Activated CD4-positive, alpha-beta T cell treated with anti-CD3 and anti-CD28 coated beads for 4 hours (primary cell): ENCODE measurements around the gene BCL2.

Experiments used
- DNase-seq, 2 donors: peaks; one replicate each; pipeline ENCODE4 v3.0.0-alpha.2; 2020

BCL2 gene

DNA sequence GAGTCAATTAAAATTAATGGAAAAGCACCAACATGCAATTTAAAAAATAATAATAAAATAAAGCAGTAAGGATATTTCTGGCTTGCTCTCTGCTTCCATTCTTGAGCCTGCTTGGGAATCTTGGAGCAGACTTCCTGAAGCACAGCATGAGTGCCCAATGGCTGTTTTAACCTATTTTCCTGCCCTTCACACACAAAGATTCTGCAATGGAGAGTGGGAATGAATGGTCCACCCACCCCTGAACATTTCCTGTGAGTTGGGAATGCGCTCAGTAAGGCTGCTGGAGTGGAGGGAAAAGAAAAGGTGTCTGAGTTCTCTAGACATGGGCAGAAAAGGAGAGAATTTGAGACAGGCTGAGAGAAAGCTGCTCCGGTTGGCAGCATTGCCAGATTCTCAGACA lies 140.6 kb downstream of the BCL2 start:
- DNase-seq: no peak

DNA sequence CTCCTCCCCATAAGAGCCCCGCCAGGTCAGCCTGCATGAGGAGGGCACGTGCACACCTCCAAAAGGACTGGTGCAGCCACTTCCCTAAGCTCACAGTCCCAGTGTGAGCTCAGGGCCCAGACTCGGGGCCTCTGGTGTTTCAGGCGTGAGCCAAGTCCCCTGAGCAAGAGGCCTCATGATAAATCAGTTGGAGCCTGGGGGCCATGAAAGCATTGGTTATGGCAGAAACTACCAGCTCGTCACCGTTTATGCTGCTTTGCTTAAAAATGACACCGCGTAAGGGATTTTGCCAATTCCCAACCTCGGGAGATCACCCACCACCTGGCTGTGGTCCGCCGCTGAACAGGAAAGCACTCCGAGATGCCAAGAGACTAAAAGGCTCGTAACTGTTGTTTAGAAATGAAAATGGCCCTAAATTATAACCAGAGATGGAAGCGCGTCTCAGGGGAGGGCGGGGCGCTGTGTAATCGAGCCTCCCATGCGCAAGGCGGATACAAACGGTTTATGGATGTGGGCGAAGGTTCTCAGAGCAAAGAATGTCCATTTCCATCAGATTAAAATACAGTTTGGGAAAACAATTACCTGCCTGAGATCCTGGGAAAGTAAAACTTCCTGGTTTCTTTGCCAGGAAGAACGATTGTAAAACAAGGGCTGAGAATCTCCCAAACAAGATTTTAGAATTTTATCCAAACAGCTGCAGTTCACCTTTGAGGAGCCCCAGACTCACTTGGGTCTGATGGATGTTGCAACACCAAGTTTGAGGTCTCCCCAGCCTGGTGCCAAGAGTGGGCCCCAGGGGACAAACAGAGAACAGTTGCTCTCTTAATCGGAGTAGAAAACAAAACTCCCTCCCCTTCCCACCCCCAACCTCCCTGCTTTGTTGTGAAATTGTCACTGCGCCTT lies 141.4 kb downstream of the BCL2 start:
- DNase-seq: no peak

DNA sequence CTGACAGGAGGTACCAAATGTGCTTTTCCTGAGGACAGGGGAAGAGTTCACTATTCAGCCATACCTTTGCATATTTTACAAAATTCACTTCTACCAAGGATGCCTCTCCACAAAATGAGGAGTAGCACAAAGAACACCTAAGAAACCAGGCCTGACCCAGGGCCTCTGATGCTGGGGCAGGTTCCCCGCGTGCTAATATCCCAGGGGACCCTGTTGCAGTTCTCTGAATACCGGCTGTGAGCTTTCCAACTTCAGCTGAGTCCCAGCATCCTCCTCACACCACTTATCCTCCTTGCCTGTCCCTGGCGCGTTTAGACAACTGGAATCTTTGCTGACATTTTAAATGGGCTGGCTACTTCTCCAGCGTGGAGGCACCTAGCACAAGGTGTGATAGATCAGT lies 142.3 kb downstream of the BCL2 start:
- no peak for DNase-seq

DNA sequence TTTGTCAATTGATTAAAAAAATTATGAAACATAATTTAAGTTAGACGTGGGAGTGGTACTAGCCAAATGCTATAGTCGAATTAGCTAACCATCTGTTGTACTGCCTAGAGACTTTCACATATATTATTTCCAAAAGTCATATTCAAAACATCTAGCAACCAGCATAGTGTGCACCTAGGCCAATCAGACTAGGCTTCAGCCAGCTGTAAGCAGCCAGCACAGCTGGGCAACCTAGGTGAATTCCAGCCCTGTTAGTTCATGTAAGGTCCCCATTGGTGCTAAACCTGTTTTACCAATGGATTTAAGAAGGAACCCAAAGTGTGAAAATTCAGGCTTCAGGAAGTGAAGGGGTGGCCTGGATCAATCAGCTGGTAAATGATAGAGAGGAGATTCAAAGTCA lies 144.3 kb downstream of the BCL2 start:
- no peak for DNase-seq

DNA sequence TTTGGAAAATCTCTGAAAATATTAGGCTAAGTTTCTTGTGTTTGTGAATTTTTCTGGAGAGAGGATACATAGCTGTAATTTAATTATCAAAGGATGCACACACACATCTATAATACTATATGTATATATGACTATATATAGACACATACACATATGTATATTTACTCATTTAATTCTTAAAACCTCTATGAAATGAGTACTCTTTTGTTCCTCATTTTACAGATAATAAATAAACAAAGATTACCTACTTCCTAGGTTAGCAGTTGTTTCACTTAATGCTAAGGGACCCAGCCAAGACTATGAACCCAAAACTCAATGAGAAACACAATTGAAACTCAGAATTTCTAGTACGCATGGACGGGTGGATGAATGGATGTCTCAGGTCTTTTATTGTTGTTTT lies 145.6 kb downstream of the BCL2 start:
- no peak for DNase-seq

DNA sequence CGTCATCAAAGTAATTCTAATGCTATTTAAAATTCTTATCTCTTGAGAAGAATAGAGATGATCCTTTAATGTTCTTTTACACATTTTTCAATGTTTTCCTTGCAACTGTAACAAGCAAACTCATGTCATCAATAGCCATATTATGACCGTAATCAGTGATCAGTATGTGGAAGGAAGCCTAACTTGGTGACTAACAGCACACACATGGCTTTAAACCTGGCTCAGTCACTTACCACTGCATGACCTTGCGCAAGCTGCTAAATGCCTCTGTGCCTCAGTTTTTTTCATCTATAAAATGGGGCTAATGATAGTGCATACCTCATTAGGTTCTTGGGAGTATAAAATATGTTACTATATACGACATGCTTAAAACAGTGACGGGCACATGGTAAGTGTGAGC lies 149.7 kb downstream of the BCL2 start:
- DNase-seq: no peak

DNA sequence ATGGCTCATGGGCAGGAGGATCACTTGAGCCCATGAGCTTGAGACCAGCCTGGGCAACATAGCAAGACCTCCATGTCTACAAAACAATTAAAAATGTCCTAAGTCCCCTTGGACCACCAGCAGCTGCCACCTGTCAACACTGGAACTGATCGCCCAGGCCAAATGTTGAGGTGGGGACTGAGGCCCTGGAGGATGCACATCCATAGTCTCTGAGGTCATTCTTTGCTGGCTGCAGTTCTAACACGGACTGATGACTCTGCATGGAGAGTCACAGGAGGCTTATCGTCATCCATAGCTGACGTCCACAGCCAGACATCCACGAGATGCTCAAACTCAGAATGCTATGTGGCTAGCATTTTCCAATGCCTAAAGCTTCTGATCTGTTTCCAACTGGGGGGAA lies 151.3 kb downstream of the BCL2 start:
- DNase-seq: no peak

DNA sequence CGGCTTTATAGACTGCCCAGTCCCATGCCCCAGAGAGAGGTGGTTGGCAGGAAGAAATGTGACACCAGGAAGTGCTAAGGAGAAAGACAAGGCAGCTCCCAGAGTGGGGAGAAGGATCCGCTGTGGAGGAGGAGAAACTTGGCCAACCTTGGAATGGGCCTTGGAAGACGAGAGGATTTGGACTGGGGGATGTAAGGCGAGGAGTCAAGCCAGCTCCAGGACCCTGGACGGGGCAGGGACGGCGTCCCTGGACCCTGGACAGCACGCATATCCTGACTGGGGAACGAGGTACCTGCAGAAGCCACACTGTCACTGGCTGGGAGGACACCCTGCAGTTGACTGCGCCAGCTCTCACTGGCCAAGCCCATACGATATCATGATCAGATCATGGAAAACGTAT lies 153.4 kb downstream of the BCL2 start:
- DNase-seq: no peak

DNA sequence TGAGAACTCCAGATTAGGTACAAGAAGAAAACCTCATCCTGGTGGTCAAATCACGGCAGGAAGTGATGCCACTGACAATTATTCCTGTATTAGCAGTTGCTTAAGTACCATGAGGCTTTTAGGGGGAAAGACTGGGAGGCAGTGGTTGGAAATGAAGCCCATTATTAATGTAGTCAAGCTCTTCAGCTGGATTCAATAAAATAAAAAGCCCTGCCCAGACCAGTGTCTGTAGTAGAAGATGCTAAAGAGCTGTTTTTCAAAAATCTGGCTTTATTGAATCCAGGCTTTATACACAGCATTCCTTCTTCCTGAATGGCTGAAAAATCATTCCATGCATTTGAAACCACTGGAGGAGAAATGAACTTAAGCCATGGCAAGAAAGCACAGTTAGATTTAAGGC lies 155.2 kb downstream of the BCL2 start:
- DNase-seq: no peak

DNA sequence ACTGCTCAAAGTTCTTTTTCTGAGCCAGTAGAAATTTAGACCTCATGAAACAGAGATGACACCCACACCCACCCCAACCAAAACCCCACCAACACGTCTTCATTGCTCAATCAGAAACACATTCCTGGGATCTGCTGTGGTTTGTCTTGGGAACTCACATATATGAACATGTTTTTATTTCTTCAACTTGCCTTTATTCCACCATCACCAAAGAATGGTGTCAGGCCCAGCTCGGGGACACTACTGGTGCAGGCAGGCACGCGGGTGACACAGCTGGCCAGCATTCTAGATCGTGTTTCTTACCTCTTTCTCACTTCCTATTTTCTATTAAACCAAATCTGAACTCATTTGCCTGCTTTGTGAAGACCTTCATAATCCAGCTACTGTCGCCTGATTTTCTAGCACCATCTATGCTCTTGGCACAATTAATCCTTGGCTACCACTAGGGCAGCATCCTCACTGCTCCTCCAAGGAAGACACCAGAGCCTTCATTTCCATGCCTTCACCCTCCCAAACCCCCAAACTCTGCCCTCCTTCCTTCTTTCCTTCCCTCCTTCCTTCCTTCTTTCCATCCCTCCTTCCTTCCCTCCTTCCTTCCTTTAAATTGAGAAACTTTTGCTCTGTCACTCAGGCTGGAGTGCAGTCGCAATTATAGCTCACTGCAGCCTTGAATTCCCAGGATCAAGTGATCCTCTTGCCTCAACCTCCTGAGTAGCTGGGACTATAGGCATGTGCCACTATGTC lies 157.1 kb downstream of the BCL2 start:
- peak; percentile 25 to 37 for DNase-seq

DNA sequence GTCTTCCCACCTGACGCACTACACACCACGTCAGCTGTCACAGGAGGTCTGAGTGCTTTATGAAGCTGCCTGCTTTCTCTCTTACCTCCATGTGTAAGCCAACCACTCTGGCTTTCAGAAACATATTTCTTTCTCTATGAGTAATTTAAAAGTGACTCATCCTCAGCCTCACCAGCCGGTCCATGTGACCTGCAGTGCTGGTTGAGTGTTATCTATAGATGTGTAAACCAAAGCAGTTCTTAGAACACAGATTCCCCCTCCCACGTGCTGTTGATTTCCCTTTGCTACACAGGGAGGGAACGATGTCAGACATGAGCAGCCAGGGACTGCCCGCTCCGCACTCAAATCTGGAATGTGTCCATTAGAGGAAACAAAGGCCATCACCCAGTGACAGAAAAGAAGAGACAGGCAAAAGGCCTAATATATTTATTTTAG lies 157.8 kb downstream of the BCL2 start:
- peak; percentile 82 to 86 for DNase-seq

DNA sequence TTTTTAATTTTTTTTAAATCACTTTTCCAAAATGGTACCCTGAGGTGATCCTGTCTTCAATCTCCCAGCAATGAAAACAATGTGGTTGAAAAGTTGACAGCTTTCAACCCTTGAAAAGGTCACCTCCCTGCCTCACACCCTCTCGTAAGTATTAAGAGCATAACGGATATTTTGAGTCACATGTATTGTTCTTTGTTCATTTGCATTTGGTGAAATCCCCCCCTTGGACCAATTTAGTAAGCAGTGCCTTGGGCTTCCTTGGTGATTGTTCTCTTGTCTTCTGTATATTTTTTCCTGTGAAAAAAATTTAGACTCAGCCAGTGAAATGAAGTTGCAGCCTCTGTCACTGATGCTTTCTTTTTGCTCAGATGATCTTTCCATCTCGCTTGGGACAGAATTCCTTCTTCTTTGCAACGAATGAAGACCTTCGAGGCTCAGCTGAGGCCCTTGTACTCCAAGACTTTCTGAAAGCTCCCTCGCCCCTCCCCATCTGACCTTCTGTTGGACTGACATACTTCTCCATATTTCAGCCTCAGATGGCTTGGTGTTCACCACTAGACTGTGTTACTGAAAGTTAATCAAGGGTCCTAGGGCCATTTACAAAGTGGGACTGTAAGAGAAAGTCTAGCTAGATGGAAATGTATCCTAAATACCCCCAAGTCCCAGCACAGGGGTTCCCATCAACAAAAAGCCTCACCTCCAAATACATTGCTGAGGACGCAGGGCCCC lies 158.4 kb downstream of the BCL2 start:
- peak; percentile 55 to 62 for DNase-seq

DNA sequence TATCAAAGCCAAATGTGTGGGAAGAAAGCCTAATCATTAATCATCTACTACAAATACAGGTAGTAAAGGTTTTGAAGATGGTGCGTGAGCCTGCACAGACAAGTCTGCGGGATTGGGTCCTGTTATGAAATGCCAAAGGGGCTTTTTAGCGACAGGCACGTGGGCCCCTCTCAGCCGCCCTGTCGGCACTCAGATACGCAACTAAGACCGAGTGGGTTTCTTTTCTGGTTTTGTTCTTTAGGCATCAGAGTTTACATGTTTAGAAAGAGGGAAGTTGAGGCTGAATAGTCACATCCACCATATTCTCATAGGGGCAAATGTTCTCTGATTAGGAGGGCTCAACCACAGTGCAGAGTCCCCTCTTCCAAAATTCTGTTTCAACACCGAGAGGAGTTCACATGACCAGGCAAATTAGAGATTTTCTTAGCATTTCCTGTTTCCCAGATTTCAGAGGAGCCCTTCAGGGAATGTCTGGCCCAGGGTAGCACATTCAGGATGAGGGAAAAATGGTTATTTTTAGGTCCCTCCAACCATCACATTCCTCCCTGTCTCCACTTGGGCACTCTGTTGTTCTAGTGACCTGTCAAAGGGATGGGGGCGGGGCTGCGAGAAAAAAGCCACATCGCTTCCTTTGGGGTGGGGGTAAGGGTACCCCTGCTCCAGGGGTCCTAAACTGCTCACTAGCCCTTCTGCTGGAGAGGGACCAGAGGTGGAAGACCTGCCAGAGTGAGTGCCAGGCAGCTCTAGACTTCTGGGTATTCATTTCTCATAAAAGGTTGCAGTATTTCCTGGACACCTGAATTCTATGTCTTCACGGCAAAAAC lies 159.2 kb downstream of the BCL2 start:
- peak in 1 of 2 donors; percentile 12 for DNase-seq

DNA sequence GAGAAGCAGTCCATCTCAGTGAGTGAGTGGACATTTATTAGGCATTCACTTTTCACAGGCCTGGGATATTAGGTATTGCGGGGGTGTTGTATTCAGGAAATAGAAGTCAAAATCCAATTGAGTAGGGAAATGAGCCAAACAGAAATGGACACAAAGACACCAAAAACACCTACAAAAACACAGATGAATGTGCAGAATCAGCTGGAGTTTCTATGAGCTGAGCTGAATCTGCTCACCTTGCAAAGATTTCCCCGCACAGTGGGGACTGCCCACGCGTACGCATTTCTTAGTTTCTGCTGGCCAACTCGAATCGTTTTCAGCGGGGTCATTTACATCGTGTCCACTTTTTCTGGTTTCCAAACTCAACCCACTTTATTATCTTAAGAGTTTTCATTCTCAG lies 160.0 kb downstream of the BCL2 start:
- DNase-seq: no peak

DNA sequence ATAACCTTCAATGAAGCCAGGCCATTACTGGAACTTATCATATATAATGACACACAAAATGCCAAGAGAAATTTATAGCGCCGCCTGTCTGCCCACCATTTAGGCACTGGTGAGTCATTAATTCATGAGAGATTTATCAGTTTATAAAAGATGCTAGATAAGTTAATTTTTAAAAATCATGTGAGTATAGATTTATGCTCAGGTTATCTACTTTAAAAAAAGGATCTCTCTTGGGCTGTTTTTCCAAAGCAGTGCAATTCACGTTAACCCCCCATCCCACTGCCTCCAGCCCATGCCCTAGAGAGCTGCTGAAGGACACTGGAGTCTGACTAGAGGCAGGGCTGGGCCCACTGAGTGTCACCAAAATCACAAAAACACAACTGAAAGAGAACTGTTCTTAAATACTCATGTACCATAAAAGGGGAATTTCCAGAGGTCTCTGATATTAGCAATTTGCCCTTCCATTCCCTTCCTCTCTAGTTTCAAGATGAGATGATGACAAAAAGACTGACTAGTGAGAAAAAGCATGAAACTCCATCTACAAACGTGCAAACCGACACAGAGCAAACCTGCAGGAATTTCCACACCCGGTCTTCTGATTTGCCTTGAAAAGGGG lies 160.8 kb downstream of the BCL2 start:
- peak; percentile 44 to 50 for DNase-seq

DNA sequence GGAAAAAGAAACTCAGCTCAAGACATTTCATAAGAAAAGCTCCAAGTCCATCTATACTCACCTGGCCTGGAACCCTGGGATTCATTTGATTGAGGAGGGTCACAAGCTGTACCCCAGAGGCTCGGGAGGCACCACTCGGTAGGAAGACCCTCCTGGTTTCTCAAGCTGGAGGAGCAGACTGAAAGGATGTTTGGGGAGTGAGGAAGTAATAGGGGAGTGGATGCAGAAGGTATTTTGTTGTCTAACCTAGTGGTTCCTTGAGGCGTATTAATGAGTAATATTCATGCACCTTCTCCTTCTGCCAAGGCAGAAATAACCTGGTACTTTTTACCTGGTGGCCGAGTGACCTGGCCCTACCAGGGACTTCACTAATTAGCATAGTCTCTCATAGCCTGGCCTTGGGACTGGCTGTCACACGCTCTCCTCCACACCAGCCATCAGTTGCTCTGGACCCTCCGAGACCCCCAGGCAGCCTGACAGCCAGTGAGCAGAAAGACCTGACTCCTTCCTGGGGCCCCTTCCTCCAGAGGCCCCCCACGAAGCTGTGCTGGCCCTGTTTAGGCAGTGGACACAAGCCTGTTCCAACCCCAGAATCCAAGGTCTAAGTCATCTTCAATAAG lies 161.4 kb downstream of the BCL2 start:
- DNase-seq: no peak

DNA sequence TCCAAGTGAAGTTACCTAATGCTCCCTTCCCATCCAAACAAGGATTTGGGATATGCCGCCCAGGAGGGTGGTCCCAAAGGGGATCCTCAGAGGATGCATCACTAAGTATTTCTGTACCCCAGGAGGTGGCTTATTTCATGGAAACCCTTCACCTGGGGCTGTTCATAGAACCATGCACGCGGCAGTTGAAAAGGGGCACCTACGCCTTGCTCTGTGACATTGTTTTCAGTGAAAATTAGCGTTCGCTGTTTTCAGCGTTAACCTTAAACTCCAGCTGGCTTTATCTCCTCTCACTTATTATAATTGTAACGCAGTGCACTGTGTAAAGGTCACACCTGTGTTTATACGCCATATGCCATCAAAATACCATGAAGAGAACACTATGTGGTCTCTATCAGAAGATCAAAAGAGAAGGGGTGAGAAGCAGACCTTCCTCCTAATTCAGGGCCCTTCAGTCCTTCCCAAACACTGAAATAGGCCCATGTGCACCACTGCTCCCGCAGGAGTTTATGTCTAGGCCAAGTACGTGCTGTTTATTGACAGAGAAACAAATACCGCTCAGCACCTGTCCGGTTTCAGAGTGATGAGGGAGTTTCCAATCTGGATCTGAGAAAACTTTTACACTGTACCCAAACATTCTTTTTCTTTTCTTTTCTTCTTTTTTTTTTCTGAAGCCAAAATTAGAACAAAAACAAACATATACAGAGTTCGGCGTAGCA lies 162.1 kb downstream of the BCL2 start:
- peak; percentile 35 to 40 for DNase-seq

DNA sequence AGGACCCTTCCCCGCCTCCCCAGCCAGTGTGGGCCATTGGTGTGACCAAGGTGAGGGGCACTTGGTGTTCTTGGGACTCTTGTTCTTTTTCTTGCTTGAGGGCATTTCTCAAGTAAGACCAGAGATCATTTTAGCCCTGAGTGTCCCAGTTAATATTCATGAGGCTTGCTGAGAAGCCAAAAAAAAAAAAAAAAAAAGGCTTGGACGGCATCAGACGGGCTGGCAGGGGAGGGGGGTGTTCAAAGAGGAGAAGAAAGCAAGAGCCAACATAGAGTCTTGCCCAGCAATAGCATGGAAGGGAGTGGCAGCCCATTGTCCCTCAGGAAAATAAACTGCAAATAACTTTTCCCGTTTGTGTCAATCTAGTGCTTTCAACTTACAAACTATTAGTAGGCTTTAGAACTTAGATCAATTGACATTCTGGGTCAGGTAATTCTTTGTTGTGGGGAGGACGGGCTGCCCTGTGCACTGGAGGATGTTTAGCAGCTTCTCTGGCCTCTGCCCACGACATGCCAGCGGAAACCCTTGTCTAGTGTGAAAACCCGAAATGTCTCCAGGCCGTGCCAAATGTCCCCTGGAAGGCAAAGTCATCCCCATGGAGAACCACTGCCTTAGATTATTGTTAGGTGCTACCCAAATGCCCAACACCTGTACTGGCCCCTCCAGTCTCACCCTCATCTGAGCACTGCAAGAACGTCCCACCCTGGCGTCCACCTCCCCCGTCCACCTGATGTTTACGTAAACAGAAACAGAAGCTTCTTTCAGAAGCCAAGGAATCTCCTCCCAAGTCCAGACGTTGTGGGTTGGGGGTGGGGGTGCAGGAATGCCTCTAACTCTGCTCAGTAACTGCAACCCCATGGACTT lies 163.4 kb downstream of the BCL2 start:
- no peak for DNase-seq

DNA sequence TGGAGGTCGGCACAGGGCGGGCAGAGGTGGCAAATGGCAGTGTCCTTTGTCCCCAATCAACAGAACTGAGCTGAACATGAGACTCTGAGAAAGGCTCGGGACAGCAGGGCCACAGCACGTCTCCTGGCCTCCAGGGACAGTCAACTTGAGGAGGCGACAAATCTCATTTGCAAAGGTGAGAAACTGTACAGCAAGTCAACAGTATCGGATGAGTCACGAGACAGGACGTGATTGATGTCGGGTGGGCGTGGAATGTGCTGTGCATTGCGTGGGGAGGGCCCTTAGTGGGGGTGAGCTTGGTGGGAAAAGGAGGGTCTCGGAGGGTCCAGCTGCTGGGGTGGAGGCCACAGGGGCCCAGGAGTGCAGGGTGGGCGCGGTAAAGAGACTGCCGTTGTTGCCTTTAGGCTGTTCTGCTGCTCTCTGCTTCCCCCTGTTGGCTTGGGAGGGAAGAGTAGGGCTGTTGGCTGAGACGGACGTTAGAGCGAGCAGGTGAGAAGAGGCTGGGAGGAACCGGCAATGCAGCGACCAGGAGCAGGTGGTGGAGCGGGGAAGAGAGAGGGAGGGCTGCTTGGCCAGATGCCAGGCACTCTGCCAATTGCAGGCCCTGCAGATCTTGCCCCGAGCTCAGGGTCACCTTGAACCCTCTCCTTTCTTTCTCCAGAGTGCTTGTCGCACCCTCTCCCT lies 164.3 kb downstream of the BCL2 start:
- peak; percentile 87 to 88 for DNase-seq
